Osteocyte (in vitro differentiated cells): ENCODE results near the gene SECISBP2. TPM values are rescaled to one million over a fixed set of nuclear protein-coding genes. Genes with fewer than 3 reads are reported as not detected.

Source experiments
- DNase-seq: peaks from one replicate; pipeline ENCODE4 v3.0.0; 2021; ENCODE audit warnings: mixed read lengths; ENCODE audit not compliant: unreplicated experiment; ENCODE audit errors: extremely low spot score
- H3K27ac Mint-ChIP-seq: one replicate; pipeline ENCODE4 v1.8.0; 2021; ENCODE audit warnings: mild to moderate bottlenecking, mixed read lengths; ENCODE audit not compliant: unreplicated experiment
- H3K27me3 Mint-ChIP-seq: one replicate; pipeline ENCODE4 v1.8.0; 2021; ENCODE audit warnings: mixed read lengths; ENCODE audit not compliant: unreplicated experiment
- H3K36me3 Mint-ChIP-seq: one replicate; pipeline ENCODE4 v1.8.0; 2021; ENCODE audit warnings: mixed read lengths; ENCODE audit not compliant: unreplicated experiment
- H3K4me1 Mint-ChIP-seq: one replicate; pipeline ENCODE4 v1.8.0; 2021; ENCODE audit warnings: mixed read lengths; ENCODE audit not compliant: unreplicated experiment
- H3K4me3 Mint-ChIP-seq: one replicate; pipeline ENCODE4 v1.8.0; 2021; ENCODE audit warnings: mild to moderate bottlenecking, moderate library complexity, mixed read lengths; ENCODE audit not compliant: unreplicated experiment
- H3K9me3 Mint-ChIP-seq: one replicate; pipeline ENCODE4 v1.8.0; 2021; ENCODE audit warnings: mixed read lengths; ENCODE audit not compliant: unreplicated experiment
- CTCF ChIP-seq: fragments of 200-600 bp; sonication (generic); IDR thresholded peaks from 2 replicates; pipeline ENCODE4 v1.5.0; 2021; ENCODE audit warnings: antibody characterized with exemption, mild to moderate bottlenecking, moderate library complexity
- total RNA-seq: library from RNA; stranded (reverse); gene quantifications from 2 replicates; pipeline ENCODE4 v1.2.1, GENCODE V29; 2021

Gene SECISBP2
- total RNA-seq, 1 donor from 2014 or later: 31.5 TPM

- H3K4me3 Mint-ChIP-seq: no peak overlapping the region
These were observed 60.7 kb downstream of the SECISBP2 start for GRCh38 chr9:89379031-89379430.

GRCh38 chr9:89379508-89380115, 61.3 kb downstream of the SECISBP2 start:
- TF ChIP-seq CTCF: no peak
- no peak overlapping the region for H3K4me3 Mint-ChIP-seq
- H3K36me3 Mint-ChIP-seq: no peaks in the 10 kb centered on the region
- H3K9me3 Mint-ChIP-seq: no peaks in the 10 kb centered on the region
- H3K4me1 Mint-ChIP-seq: peaks cover 5% of the 10 kb centered on the region
- no peaks in the 10 kb centered on the region for H3K27me3 Mint-ChIP-seq
- no peak for DNase-seq
- no peak overlapping the region for H3K27ac Mint-ChIP-seq

More at GRCh38 chr9:89379031-89379430, 60.7 kb downstream of the SECISBP2 start:
- no peak for DNase-seq
- no peak for TF ChIP-seq CTCF
- no peaks in the 10 kb centered on the region for H3K36me3 Mint-ChIP-seq
- no peaks in the 10 kb centered on the region for H3K27me3 Mint-ChIP-seq
- H3K4me1 Mint-ChIP-seq: peaks cover 5% of the 10 kb centered on the region
- H3K27ac Mint-ChIP-seq: no peak overlapping the region
- no peaks in the 10 kb centered on the region for H3K9me3 Mint-ChIP-seq

GRCh38 chr9:89380437-89381307, 62.4 kb downstream of the SECISBP2 start:
- Mint-ChIP-seq H3K4me1 (peaks cover 5% of the 10 kb centered on the region), H3K4me3 (no peak overlapping the region), H3K27me3 (no peaks in the 10 kb centered on the region), H3K27ac (no peak overlapping the region), H3K36me3 (no peaks in the 10 kb centered on the region), H3K9me3 (no peaks in the 10 kb centered on the region)
- no peak for DNase-seq
- TF ChIP-seq CTCF: no peak

GRCh38 chr9:89381308-89381609, 63.0 kb downstream of the SECISBP2 start:
- no peaks in the 10 kb centered on the region for H3K9me3 Mint-ChIP-seq
- DNase-seq: no peak
- H3K27me3 Mint-ChIP-seq: no peaks in the 10 kb centered on the region
- H3K27ac Mint-ChIP-seq: no peak overlapping the region
- H3K4me3 Mint-ChIP-seq: no peak overlapping the region
- H3K36me3 Mint-ChIP-seq: peaks cover 3% of the 10 kb centered on the region
- peaks cover 5% of the 10 kb centered on the region for H3K4me1 Mint-ChIP-seq
- no peak for TF ChIP-seq CTCF
